ENCODE results near the gene PLA2G5.

Gene PLA2G5

GRCh38 chr1:20052386-20052785 lies 17.6 kb upstream of the PLA2G5 start:
- Histone ChIP-seq H3K9me3 (ENCODE audit: control insufficient read depth, insufficient read depth, low read length) (peaks cover 9% of the 10 kb centered on the region; the same call in 1 of the 2 replicates), H4K20me1 (ENCODE audit: control insufficient read depth, insufficient read depth, low read depth, low read length) (no peaks in the 10 kb centered on the region), H3F3A (ENCODE audit: control insufficient read depth, insufficient read depth) (no peaks in the 10 kb centered on the region), H3K4me2 (ENCODE audit: low read length) (no peak overlapping the region), H3K79me2 (ENCODE audit: control insufficient read depth, low read length) (no peaks in the 10 kb centered on the region), H3K9me2 (replicated peaks; ENCODE audit: control insufficient read depth, low read length) (no peaks in the 10 kb centered on the region), H3K27ac (ENCODE audit: low read depth, low read length) (no peak overlapping the region), H3K4me3 (ENCODE audit: low read length) (no peak overlapping the region), H3K4me1 (ENCODE audit: control insufficient read depth, low read length) (no peaks in the 10 kb centered on the region), H3K27me3 (ENCODE audit: control insufficient read depth, low read length) (no peaks in the 10 kb centered on the region; the same call in 1 of the 2 replicates), H3K36me3 (ENCODE audit: control insufficient read depth, low read length) (no peaks in the 10 kb centered on the region)
- TF ChIP-seq EZH2phosphoT487 (IDR thresholded peaks at IDR 0.05; ENCODE audit: borderline replicate concordance, low read length) (no peak), CTCF (IDR thresholded peaks at IDR 0.05; ENCODE audit: low read depth, low read length, poor library complexity, severe bottlenecking) (no peak)

- H3F3A ChIP-seq (ENCODE audit: control insufficient read depth, insufficient read depth): no peaks in the 10 kb centered on the region
- no peaks in the 10 kb centered on the region; the same call in 1 of the 2 replicates for H3K27me3 ChIP-seq (ENCODE audit: control insufficient read depth, low read length)
- H3K79me2 ChIP-seq (ENCODE audit: control insufficient read depth, low read length): no peaks in the 10 kb centered on the region
- no peaks in the 10 kb centered on the region for H3K9me3 ChIP-seq (ENCODE audit: control insufficient read depth, insufficient read depth, low read length)
- H3K4me1 ChIP-seq (ENCODE audit: control insufficient read depth, low read length): no peaks in the 10 kb centered on the region
- TF ChIP-seq EZH2phosphoT487 (IDR thresholded peaks at IDR 0.05; ENCODE audit: borderline replicate concordance, low read length): no peak
- TF ChIP-seq CTCF (IDR thresholded peaks at IDR 0.05; ENCODE audit: low read depth, low read length, poor library complexity, severe bottlenecking): no peak
- no peaks in the 10 kb centered on the region for H3K36me3 ChIP-seq (ENCODE audit: control insufficient read depth, low read length)
- H4K20me1 ChIP-seq (ENCODE audit: control insufficient read depth, insufficient read depth, low read depth, low read length): no peaks in the 10 kb centered on the region
- H3K4me2 ChIP-seq (ENCODE audit: low read length): no peak overlapping the region
- H3K27ac ChIP-seq (ENCODE audit: low read depth, low read length): no peak overlapping the region
- H3K9me2 ChIP-seq (replicated peaks; ENCODE audit: control insufficient read depth, low read length): no peaks in the 10 kb centered on the region
- no peak overlapping the region for H3K4me3 ChIP-seq (ENCODE audit: low read length)
Observed at GRCh38 chr1:20057886-20058420, 12.0 kb upstream of the PLA2G5 start.

- Histone ChIP-seq H4K20me1 (ENCODE audit: control insufficient read depth, insufficient read depth, low read depth, low read length) (no peaks in the 10 kb centered on the region), H3K36me3 (ENCODE audit: control insufficient read depth, low read length) (no peaks in the 10 kb centered on the region), H3K4me1 (ENCODE audit: control insufficient read depth, low read length) (no peaks in the 10 kb centered on the region), H3K4me2 (ENCODE audit: low read length) (no peak overlapping the region), H3F3A (ENCODE audit: control insufficient read depth, insufficient read depth) (no peaks in the 10 kb centered on the region), H3K27ac (ENCODE audit: low read depth, low read length) (no peak overlapping the region), H3K9me3 (ENCODE audit: control insufficient read depth, insufficient read depth, low read length) (no peaks in the 10 kb centered on the region), H3K27me3 (ENCODE audit: control insufficient read depth, low read length) (no peaks in the 10 kb centered on the region; the same call in 1 of the 2 replicates), H3K9me2 (replicated peaks; ENCODE audit: control insufficient read depth, low read length) (no peaks in the 10 kb centered on the region), H3K4me3 (ENCODE audit: low read length) (no peak overlapping the region), H3K79me2 (ENCODE audit: control insufficient read depth, low read length) (no peaks in the 10 kb centered on the region)
- no peak for TF ChIP-seq EZH2phosphoT487 (IDR thresholded peaks at IDR 0.05; ENCODE audit: borderline replicate concordance, low read length)
- no peak for TF ChIP-seq CTCF (IDR thresholded peaks at IDR 0.05; ENCODE audit: low read depth, low read length, poor library complexity, severe bottlenecking)
Observed at GRCh38 chr1:20058531-20058930, 11.5 kb upstream of the PLA2G5 start.
